Measurements from ENCODE around the gene FRYL.

Gene FRYL

GRCh38 chr4:48575964-48576363, 204.1 kb downstream of the FRYL start:
- no peak for TF ChIP-seq POLR2AphosphoS5 (IDR thresholded peaks at IDR 0.05; ENCODE audit: low read depth, low read length)
- no peak for TF ChIP-seq TAF1 (IDR thresholded peaks at IDR 0.05; ENCODE audit: borderline replicate concordance, insufficient read depth, low read length)
- TF ChIP-seq FOXP2 (optimal IDR thresholded peaks at IDR 0.05; ENCODE audit: borderline replicate concordance, extremely low read depth, extremely low read length, insufficient read depth), result no peak
- no peak for TF ChIP-seq REST (IDR thresholded peaks at IDR 0.05; ENCODE audit: insufficient read depth in 1 of 2, low read depth in 2 of 2, low read length in 2 of 2)
- no peak for TF ChIP-seq SIN3A (IDR thresholded peaks at IDR 0.05; ENCODE audit: borderline replicate concordance, insufficient read depth, low read length)

DNA sequence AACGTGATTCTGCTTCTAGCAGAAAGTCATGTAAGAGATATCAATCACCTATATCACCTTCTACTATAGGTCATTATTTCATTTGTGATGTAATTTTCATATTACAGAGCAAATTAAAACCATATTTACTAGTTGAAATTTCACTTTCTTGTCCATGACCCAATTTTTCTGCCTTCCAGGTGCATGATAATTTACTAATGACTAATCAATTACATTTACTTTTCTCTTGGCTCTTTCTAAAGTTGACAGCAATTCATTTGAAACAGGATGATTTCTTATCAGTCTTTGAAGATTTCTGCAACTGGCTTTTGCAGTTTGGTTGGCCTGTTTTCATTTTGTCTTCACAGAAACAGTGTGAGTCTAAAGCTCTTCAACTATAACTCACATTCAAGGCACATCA, 208.6 kb downstream of the FRYL start:
- TF ChIP-seq POLR2AphosphoS5 (IDR thresholded peaks at IDR 0.05; ENCODE audit: low read depth, low read length), result no peak
- no peak for TF ChIP-seq TAF1 (IDR thresholded peaks at IDR 0.05; ENCODE audit: borderline replicate concordance, insufficient read depth, low read length)
- no peak for TF ChIP-seq REST (IDR thresholded peaks at IDR 0.05; ENCODE audit: insufficient read depth in 1 of 2, low read depth in 2 of 2, low read length in 2 of 2)

DNA sequence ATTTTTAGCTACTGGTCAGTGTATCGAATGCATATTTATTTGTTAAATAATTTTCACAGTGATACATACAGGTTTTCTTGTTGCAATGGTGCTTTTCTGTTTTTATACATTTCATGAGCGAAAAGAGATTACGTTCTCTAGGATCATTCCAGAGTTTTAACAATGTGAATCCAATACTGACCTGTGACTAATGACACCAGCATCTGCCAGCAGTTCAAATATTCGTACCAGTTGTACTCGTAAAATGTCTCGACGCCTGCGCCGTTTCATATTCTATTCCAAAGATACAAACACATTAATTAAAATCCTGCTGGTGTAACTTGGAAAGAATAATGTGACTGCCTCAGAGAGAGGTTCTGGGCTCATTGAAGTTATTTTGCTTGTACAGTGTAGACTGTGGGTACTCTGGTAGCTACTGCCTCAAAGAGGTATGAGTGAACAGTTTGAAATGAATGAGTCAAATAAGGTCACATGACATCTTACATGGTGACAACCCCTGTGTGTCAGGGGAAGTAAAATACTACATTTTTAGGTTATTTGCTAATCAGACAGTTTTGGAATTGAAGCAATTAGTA, 209.3 kb downstream of the FRYL start:
- TF ChIP-seq SIN3A (IDR thresholded peaks at IDR 0.05; ENCODE audit: borderline replicate concordance, insufficient read depth, low read length), result no peak

DNA sequence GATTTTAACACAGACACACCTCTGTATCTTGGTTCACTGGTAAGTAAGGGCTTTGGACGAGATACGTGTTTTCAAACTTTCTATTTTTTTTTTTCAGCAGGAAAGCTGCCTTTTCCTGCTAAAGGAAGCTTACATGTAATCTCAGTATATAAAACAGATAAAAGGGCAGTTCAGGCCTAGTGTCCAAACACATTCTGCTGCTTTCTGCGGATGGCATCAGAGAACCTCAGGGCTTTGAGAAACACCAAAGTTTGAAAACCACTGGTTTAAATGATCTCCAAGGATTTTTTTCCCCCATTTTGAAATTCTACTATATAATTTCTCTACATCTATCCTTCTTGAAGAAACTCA, 214.1 kb downstream of the FRYL start:
- TF ChIP-seq TAF1 (IDR thresholded peaks at IDR 0.05; ENCODE audit: borderline replicate concordance, insufficient read depth, low read length), result no peak
- TF ChIP-seq SIN3A (IDR thresholded peaks at IDR 0.05; ENCODE audit: borderline replicate concordance, insufficient read depth, low read length), result no peak
- TF ChIP-seq POLR2AphosphoS5 (IDR thresholded peaks at IDR 0.05; ENCODE audit: low read depth, low read length), result no peak
- no peak for TF ChIP-seq REST (IDR thresholded peaks at IDR 0.05; ENCODE audit: insufficient read depth in 1 of 2, low read depth in 2 of 2, low read length in 2 of 2)
- no peak for TF ChIP-seq FOXP2 (optimal IDR thresholded peaks at IDR 0.05; ENCODE audit: borderline replicate concordance, extremely low read depth, extremely low read length, insufficient read depth)

- TF ChIP-seq TAF1 (IDR thresholded peaks at IDR 0.05; ENCODE audit: borderline replicate concordance, insufficient read depth, low read length) (no peak), FOXP2 (optimal IDR thresholded peaks at IDR 0.05; ENCODE audit: borderline replicate concordance, extremely low read depth, extremely low read length, insufficient read depth) (no peak), POLR2AphosphoS5 (IDR thresholded peaks at IDR 0.05; ENCODE audit: low read depth, low read length) (no peak), REST (IDR thresholded peaks at IDR 0.05; ENCODE audit: insufficient read depth in 1 of 2, low read depth in 2 of 2, low read length in 2 of 2) (no peak), SIN3A (IDR thresholded peaks at IDR 0.05; ENCODE audit: borderline replicate concordance, insufficient read depth, low read length) (no peak)
Observed at GRCh38 chr4:48565362-48566033, 214.6 kb downstream of the FRYL start.
